Stimulated activated naive CD4-positive, alpha-beta T cell treated with Interleukin-2 at 50 U/mL for 16 hours (primary cell): ENCODE measurements around the gene C14orf132.
"Not testable (repeated sequence)": the region's sequence is repeated elsewhere in the genome, so short reads cannot be mapped to it uniquely, and the experiment has no call there.

Source experiments
- DNase-seq: peaks from one replicate; lab custom pipeline; 2025; lab: John Stamatoyannopoulos, UW

Gene C14orf132

DNA sequence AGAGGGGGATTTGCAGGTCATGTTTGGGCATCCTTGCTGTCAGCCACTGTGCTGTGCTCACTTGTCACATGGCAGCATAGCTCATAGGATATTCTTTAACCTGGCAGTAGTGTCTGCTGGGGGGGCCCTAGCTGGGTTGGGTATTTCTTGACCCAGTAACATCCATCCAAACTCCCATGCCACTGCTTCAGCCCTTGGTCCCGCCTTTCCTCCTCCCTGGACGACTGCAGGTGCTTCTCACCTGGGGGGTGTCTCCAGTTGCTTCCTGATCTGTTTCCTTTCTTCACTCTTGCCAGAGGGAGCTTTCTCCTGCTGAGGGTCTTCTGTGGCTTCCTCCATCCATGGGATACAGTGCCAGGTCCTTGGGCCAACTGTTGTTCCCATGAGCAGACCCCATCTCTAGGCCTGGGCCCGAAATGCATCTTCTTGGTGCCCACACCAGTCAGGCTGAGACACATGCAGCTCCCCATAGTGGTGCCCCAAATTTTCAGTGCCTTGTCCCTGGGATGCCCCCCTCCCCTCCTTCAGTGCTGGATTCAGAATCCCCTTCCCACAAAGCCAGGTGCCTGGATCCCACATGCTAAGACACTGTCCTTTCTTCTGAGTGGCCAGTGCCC lies 20.5 kb downstream of the C14orf132 start:
- DNase-seq, result no peak

DNA sequence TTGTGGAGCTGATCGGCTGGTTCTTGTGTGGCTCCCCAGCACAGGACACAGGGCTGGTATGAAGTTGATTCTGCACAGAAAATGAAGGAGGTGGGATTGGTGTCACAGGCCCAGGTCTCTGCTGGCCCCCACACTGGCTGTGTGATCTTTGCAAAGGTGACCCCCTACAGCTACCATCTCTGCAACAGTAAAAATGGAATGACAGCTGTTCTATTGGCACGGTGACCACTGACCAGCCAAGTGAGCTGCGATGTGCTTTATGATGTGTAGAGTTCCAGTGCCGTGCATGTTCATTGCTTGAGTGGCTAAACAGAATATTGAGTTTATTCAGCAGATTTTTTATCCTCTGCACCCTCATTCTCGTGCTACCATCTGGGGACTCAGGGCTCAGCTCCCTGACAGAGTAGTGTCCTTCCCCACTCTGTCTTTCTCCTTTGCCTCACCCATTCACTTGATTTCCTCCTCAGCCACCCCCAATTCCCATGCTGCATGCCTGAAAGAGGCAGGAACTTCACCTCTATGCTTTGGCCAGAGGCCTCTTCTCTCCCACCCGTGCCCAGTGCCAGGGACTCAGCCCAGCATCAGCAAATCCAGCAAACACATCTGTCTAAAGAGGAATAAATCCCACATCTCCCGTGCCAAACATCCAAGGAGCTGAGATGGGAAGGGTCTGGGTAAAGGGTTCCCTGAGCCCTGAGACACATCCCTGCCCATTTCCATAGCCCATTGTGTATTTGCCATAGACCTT lies 21.2 kb downstream of the C14orf132 start:
- no peak for DNase-seq

DNA sequence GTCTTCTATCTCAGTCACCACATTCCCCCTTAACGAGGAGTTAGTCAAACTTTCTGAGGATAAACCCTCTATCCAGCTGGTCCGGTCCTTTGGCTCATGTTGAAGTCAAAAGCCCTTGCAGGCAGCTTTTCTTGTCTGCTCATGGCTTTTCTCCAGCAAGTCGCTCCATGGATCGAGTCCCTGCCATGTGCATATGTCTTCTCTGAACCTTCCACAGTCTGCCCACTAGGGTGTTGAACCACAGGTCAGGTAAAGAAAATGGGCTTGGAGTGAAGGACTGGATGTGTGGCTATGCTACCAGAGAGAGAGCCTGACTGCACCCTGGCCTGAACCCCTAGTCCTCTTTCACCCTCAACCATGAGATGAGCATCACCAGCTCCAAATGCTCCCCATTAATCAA lies 22.8 kb downstream of the C14orf132 start:
- DNase-seq, result no peak

DNA sequence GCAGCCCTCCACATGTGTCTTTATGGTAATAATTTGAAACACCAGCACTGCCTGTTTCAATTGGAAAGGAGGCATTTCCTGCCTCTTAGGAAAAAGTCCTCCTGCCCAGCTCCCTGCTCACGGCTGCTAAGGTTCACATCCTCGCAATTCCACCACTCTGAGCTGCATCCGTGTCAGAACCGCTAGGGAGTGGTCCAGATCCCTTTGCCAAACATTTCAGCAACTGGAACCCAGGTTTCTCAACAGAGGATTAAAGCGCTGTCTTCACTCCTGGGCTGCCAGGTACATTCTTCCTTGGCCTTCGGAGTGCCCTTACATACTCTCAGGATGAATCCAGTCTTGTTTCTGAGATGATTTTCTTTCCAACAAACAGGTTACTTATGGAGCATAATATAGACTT lies 23.3 kb downstream of the C14orf132 start:
- DNase-seq, result no peak

DNA sequence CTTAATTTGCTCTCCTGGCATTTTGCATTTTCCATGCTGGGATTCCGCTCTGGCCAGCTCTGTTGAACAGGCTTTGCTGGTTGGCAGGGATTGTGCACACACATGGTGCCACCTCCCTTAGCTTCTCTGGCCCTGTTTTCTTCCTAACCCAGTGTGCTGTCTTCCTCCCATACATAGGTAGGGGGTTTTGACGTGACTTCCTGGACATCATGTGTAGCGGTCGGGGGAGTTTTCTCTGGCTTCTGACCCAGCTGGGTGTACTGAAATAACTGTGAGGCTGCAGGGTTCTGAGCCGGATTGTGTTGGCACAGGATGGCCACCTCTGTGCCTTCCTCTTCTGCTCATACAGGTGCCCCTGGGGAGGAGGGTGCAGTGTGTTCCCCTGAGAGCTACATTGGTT lies 25.7 kb downstream of the C14orf132 start:
- no peak for DNase-seq

DNA sequence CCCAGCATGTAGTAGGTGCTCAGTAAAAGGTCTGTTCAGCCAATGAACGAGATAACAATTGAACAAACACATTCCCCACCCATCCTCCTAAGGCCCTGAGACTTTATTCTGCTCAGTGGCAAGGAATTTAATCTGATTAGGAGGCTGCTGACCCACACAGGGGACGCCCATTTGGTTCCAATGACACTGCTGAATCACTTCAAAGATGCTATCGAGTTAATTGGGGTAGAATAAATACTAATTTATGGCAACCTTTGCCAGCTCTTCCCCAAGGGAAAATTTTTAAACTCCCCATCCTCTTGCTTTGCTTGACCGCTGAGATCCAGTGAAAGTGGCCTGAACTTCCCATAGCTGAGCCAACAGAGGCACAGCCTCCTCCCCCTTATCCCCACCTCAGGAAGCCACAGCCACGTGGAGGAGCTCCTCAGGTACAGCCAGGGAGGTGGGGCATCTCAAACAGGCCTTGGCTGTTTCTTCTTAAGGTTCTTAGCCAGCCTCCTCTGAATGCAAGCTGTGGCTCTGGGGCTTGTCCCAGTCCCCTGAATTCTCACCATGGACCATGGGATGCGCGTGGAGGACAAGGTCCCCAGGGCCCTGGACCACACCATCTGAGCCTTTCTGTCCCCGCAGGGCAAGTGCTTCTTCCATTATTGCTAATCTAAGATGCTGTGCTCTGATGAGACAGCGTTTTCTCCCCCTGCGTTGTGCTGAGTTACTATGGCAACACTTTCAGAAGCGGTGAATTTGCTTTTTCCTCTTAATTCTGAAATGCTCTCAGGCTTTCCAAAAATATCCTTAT lies 26.7 kb downstream of the C14orf132 start:
- DNase-seq, result no peak

DNA sequence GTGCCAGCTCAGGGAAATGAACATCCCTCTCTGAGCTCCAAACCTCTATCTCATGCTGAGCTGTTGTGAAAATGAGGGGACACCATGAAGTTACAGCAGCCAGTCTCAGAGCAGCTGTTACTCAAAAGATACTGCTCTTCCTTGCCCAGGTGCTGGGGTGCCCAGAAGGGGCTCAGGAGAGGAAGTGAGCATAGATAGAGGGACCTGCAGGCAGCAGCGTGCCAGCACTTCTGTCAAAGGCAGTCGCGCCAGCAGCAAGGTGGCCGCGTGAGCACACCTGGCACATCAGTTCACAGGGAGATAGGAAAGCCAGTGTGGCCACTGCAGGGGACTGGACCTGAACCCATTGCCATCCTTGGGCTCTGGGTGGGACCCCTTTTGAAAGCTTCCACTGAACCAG lies 27.8 kb downstream of the C14orf132 start:
- DNase-seq, result no peak

DNA sequence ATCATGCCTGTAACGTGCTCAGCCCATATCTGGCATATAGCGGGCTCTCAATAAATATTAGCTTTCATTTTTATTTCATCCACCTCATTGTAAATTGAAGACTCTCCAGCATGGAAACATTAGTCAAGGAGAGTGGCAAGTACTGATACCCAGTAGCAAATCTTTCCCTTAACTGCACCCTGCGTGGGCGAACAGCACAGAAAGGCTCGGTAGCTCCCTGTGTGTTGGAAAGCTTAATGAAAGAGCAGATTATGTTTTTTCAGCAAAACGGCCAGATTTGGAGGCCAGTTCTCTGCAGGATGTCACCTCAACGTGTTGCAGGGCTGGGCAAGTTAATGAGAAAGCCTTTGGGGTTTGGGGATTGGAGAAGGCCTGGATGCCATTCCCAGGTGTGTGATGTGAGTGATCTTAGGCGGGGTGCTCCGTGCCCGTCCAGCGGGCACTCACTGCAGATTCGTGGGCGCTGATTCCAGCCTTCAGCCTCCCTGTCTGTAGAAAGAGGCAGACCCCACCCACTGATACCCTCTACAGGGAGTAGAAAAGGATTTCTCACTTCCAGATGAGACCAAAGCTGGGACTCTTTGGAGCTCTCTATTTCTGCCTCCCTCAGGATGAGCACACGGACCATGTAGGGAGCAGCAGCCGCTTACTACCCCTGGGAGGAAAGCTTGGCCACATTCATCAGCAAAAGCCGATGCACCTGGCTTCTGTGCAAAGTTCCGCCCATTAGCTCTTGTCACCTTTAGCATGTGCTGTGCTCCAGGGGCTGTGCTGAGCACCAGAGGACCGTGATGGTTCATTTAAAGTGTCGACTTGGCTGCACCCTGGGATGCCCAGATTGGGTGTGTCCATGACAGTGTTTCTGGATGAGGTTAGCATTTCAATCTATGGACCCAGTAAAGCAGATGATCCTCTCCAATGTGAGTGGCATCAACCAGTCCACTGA lies 29.1 kb downstream of the C14orf132 start:
- DNase-seq, result no peak

DNA sequence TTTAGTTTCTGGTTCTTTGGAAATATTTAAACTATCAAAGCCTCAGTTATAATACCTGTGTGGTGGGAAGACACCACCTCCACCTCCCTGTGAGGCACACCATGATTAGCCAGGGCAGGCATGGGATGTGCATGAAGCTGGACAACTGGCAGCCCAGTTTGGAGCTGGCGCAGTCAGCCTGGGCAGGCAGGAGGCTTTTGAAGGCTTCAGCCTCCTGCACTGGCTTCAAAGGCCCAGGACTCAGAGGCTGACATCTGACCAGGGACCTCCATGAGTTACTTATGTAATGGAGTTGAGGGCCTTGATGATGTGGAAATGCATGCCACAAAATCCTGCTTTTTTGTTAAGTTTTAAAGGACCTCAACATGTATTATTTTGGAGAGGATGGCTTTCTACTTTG lies 30.3 kb downstream of the C14orf132 start:
- DNase-seq, result no peak

DNA sequence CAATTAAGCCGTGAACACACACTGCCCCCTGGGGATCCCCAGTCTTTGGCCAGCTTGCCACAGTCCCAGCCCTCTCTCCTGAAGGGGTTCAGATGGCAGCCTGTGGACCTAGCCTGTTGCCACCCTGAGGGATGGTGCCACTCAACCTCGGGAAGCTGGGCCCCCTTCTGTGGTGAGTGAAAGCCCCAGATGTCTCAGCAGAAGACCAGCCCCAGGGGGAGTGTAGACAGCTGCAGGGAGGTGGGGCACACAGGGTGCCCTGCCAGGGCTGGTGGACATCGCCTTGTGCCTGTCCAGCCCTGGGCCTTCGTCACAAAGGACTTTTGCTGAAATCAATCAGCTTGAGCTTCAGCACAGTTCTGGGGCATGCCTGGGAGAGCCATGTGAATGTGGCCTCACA lies 32.4 kb downstream of the C14orf132 start:
- no peak for DNase-seq

DNA sequence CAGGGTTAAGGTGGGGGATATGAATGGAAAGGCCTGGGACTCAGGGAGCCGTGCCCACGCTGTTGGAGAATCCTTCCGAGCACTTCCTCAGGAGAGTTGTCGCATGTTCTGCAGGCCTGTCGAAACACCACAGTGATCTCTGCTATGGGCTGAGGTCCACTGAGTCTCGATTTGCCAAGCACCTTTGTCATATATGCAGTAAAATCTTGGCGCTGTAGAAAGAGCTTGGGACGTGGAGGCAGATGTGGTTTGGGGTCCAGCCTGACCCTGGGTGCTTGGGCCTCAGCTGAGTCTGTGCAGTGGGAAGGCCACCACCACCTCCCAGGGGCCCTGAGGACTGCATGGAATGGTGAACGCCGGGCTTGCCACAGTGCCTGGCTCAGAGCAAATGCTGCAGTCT lies 32.9 kb downstream of the C14orf132 start:
- DNase-seq, result no peak

DNA sequence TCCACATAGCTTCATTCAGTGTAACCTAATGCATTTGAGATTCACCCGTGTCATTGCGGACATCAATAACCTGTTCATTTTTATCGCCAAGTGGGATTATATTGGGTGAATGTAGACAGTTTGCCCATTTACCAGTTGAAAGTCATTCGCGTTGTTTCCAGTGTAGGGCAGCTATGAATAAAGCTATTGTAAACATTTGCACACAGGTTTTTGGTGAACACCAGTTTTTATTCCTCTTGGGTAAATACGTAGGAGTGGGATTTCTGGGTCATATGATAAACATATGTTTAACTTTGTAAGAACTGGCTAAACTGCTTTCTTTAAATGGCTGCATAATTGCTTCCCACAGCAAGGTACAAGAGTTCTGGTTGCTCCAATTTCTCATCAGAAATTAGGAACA lies 33.6 kb downstream of the C14orf132 start:
- DNase-seq, result no peak

DNA sequence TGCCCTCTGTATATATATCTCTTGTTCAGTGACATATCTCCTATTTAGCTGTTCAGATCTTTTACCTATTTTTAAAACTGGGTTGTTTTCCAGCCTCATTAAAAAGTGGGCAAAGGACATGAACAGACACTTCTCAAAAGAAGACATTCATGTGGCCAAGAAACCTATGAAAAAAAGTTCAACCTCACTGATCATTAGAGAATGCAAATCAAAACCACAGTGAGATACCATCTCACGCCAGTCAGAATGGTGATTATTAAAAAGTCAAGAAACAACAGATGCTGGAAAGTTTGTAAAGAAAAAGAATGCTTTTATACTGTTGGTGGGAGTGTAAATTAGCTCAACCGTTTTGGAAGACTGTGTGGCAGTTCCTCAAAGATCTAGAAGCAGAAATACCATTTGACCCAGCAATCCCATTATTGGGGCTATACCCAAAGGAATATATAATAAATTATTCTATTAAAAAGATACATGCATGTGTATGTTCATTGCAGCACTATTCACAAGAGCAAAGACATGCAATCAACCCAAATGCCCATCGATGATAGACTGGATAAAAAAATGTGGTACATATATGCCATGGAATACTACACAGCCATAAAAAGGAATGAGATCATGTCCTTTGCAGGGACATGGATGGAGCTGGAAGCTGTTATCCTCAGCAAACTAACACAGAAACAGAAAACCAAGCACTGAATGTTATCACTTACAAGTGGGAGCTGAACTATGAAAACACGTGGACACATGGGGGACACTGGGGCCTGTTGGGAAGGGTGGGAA lies 34.3 kb downstream of the C14orf132 start:
- DNase-seq, result not testable (repeated sequence)

DNA sequence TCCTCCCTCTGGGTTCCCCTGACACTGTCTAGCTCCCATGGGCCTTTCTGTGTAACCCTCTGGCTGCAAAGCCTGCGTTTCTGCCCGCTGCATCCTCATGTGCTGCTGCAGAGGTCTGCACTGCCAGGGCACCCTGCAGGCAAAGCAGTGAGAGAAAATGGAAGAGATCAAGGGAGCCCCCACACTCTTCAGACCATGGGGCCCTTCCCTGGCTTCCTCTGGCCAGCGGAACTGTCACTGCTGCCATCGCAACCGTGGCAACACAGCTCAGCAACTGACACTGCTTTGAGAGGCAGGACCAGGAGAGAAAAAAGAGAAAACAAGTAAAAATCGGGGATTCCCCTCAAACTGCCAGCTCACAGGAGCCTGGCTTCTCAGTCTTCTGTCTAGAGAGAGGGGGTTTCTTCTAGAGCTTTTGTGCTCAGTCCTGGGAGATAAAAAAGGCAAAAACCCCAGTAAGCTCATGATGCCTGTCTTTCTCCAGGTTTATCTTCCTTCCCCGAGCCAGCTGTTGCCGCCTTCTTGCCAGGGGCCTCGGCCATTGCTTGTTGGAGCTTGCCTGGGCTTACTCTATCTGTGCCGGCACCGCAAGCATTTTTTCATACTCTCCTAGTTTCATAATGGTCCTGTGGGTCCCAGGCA lies 38.9 kb downstream of the C14orf132 start:
- DNase-seq, result no peak

DNA sequence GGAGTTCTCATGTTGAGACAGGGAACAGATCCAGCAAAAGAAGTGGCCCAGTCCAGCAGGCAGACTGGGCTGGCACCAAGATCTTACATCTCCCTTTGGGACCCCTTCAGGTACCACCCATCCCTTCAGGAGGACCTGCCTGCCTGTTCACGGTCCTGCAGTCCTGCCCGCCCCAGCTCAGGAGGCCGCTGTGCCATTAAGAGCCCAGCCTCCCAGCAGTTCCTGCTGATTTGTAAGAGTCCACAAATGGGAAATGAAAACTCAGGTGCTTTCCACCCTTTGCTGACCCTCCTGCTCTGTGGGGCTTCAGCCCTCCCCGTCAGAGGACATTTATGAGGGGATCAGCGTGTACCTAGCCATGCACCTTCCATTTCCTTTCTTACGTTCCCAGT lies 39.5 kb downstream of the C14orf132 start:
- no peak for DNase-seq

DNA sequence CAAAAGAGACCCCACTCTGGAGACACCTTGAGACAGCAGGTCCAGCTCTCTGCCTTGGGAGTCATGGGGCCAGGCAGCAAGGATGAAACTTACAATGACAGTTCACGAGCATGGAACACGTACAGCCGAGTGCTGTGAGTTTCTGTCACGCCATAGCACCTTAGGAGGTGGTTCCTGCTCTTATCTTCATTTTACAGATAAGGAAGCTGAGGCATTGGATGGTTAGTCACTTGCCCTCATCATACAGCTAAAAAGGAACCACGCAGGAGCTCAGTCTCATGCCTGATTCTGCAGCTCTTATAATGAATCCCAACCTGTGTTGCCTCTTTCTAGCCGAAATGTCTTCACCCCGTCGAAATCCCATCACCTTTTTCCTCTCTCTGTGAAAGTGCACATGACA lies 39.9 kb downstream of the C14orf132 start:
- DNase-seq, result no peak

DNA sequence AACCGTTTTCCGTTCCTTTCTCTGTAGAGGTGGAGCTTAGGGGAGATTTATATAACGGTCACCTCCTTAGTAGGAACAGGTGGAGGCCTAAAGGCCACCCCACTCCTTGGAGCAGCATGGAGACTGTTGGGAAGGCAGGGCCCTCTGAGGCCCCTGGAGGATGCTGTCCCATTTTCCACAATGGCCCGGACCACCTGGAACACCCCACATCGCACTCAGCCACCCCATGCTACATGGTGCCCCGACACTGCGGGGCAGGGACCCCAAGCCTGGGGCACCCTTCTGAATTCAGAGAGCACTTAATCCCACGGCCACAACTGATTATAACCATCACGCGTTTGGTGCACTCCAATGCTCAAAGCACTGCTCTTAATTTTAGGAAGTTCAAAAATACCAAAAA lies 41.4 kb downstream of the C14orf132 start:
- DNase-seq, result no peak

DNA sequence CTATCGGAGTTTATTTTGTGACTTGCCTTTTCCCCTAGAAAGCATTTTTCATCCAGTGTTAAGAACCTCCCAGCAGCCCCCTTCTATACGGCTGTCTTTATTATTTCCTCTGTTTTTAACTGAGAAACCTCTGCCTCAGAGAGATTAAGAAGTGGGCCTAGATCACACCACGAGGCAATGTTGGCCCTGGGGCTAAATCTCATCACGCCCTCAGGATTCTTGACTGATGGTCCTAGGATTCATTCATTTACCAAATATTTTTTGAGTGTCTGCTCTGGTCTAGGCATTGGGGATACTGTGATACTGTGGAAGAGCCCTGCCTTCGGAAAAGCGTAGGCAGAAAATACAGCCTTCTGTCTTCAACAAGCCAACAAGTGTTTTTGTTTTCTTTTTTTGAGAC lies 42.1 kb downstream of the C14orf132 start:
- no peak for DNase-seq

DNA sequence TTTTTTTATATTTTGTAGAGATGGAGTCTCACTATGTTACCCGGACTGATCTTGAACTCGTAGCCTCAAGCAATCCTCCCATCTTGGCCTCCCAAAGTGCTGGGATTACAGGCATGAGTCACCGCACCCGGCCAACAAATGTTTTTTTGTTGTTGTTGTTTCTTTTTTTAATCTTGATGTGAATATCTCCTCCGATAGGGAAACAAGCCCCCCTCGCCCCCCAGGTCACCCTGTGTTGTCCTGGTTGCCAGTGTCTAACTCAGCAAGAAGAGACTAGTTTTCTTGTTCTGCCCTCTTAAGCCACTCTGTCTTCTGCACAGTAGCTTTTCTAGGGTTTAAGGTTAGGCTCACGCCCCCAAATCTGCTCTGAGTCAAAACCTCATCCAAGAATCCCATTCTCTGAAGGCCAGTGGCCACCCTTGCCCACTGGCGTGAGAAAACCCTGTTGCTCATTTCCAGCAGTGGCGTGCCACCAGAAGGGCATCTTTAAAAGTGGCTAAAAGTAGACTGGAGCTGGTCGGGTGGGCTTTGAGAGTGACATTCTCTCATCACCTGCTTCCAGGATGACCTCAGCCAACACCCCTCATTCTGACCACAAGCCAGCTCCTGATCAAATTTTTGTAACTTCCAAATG lies 42.7 kb downstream of the C14orf132 start:
- no peak for DNase-seq
